HuH-7.5 (cell line): ENCODE data around the gene UBE3B.

Source experiments
- DNase-seq: peaks from one replicate; pipeline ENCODE4 v3.0.0; 2011; ENCODE audit warnings: low spot score

UBE3B gene

DNA sequence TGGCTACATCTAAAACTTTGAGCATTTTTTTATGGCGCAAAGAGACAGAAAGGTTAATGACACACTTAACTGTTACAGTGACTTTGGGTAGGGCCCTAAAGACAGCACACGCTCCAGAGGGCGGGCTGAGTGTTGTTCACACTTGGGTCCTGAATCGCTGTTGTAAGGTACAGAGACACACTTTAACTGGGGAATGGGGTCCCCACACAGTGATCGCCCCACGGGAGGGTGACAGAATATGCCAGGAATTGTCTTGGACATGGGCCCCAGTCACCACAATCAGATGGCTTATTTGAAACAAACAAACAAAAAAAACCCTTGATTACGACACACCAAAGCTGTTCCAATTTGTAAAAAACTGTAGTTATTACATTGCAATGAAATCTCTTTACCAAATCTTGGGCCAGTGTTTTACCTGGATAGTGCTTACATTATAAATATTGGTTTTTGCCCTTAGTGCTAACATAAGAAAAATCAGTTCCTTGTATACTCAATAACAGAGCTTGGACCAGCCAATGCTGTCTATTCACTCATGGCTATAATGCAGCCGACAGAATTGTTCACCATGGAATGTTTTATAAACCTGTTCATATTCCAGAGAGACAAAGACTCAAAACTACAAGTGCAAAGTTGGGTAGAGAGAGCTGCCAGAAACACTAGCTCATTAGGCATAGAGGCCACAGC lies 28.6 kb upstream of the UBE3B start:
- no peak for DNase-seq

DNA sequence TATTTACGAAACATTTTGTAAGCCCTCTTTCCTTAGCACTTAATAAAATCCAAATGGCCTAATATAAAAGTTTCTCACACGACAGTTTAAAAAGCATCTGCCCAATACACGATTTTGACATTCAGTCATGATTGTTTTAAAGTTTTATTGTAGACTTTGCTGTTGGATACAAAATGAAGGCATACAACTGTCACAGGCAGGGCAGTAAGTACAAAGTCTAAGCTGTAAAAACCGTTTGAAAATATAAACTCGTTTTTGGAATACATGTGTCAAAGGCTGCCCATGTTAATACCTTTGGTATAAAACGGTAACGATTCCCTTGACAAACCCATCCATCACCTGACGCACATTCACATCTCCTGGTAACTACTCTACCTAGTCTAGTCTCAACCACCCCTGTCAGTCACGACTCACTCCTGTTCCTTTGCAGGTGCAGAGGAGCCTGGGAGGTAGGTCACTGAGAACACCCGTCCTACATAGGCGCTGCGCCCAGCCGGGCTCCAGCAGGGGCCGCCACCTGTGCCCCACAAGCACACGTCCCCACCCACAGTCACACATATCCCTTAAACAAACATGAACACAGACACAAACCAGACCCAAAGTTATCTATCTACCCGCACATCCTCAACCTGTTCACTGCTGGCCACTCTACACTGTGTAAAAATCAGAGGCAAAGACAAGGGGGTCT lies 27.4 kb upstream of the UBE3B start:
- peak; percentile 33 for DNase-seq

DNA sequence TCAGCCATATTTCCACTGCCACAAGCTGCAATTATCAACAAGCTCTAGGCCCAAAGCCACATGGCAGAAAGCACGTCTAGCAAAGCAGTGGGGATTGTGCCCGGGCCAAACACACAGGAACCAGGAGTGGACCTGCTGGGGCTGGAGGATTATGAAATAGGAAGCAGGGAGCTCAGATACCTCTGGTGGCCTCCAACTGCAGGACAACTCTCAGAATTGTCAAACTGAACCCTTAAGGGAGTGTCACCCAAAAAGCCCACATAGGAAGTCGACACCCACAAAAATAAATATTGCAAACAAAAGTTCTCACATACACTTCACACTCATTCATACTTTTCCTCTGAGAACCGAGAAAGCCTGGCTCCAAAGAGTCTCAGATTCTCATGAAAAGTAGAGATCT lies 26.5 kb upstream of the UBE3B start:
- no peak for DNase-seq

DNA sequence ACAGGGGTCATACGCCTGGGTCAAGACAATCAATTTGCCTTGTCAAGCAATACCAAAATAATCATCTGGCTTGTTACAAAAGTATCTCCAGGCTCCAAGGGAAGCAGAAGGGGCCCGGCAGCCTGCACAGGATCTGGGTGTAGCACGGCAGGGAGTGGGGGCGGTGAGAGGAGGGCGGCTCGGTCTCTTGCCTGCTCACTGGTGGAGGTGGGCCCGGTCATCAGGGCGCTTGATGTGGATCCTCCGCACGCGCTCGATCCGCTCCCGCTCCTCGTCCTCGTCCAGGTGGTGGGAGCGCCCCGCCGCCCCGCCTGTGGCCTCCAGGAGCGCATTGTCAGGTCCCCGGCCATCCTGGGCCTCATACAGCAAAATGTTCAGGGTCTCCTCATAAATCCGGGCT lies 26.0 kb upstream of the UBE3B start:
- DNase-seq: no peak

DNA sequence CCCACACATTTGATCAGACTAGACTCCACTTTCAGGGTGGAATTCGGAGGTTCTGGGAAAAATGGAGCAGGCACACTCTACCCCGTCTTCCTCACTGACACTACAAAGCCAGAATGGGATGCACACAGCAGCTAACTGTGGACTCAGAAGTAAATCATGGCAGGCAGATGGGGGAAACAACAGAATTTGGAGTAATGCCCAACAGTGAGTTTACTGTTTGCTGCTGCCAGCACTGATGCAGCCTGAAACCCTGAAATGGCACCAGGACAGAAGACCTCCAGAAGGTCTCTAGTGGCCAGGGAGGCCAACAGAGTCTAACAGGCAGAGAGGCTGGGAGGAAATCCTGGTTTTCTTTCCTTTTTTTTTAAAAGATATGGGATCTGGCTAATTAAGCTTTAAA lies 24.9 kb upstream of the UBE3B start:
- no peak for DNase-seq

DNA sequence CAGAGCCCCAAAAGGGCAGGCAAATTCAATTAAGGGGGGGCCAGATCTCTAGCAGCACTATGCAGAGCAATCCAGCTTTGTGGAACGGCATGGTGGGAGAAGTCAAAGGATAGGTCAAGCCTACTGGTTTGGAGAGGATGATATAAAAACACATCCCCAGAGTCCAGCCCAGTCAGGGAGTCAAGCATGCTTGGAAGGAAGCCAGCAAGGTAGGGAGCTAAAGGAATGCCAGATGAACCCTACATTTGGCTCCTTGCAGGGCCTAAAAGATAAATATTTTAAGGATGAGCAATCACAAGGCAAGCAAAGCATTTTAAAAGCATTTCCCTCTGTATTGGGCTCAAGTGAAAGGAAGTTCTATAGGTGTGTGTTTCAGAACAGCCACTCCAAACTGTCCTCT lies 21.7 kb upstream of the UBE3B start:
- no peak for DNase-seq

DNA sequence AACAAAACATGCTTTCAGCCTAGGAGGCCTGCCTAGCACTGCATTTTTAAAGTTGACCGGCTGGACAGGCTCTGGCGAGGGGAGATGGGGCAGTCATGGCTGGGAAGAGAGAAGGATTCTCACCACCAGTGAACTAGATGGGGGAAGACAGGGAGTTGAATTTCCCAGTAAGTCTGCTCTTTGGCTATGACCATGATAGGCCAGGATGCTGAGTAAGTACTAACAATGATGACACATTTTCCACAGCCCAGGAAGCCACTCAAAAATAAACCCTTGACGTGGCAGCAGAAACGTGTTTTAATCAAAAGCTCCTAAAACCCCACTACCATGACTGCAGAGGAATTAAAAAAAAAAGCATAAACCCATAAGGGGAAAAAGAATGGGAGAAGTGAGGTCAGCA lies 19.3 kb upstream of the UBE3B start:
- DNase-seq: no peak

DNA sequence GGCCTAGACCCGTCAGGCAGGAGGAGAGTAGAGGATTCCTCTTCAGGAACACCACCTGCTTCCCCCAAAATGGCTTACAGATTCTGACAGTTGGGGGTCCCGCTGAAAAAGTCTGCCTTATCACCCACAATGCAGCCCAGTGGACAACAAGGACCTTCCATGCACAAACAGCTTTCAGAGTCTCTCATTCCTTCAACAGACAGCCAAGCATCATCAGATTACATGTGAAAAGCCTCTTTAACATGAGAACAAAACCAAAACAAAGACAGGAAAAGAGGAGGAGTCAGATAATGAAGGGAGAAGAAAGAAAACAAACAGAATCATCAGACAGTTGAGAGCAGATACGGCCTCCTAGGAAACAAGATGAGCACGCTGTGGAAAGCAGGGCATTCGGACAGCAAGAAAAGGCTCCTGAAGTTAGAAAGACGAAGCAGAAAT lies 18.6 kb upstream of the UBE3B start:
- DNase-seq: no peak

DNA sequence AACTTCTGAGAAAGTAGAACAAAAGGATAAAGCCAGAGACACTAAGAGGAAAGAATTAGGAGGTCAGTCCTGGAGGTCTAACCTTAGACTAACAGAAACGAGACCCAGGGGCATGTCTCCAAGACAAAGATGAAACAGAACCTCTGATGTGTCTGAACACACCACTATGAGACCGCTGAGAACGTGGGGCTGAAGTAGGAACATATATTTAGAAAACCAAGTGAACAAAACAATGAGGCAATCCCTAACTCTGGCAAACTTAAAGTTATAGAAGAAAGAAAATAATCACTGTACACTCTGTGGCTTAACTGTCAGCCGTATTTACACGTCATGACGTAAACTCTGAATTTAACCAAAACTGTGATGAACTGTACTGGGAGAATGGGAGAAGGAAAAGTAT lies 18.2 kb upstream of the UBE3B start:
- no peak for DNase-seq

DNA sequence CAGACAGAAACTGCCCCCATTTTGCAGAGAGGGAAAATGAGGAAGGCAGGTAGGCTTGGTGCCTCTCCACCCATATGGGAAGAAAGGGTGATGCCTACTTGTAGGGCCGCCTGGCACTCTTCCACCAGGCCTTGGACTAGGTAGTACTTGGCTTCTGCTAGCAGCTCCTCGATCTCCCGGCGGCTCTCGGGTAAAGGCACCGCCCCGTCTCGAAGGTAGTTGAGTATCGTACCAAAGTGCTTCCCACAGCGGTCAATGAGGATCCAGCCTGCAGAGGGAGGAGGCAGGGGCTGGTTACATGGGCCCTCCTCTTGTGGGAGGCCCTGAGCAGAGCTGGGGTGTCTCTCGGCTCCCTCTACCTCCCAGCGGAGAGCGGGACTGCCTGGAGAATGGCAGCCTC lies 16.9 kb upstream of the UBE3B start:
- no peak for DNase-seq

DNA sequence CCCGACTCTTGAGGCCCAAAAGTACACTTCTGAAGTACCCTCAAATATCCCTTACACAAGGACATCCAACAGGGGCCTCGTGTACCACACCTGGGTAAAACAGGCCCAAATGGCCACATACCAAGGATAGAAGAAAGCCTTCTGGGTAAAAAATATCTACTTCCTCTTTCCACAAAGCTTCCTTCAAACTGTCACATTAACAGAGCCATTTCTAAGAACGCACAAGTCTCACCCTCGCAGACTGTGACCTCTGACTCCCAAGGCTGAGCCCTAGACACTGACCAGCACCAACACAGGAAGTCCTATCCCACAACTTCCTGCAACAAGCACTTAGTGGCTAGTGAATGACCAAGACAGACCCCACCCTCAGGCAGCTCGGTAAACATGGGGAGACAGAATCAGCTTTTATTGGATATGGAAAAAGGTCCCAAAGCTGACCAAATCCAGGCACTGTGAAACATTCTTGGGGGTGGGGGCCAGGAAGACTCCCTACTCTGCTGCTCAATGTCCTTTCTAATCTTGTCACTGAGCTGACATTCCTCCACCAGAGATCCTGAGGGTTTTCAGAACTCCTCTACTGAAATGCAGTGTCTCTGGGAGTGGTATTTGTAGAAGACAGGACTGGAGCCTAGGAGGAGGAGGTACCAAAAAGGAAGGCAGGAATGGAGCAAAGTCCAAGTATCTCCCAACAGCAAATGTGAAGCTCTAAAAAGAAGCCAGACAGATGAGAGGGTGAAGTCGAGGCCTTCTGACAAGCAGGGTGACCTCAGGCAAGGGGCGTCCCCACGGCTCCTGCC lies 16.2 kb upstream of the UBE3B start:
- peak; percentile 23 for DNase-seq

DNA sequence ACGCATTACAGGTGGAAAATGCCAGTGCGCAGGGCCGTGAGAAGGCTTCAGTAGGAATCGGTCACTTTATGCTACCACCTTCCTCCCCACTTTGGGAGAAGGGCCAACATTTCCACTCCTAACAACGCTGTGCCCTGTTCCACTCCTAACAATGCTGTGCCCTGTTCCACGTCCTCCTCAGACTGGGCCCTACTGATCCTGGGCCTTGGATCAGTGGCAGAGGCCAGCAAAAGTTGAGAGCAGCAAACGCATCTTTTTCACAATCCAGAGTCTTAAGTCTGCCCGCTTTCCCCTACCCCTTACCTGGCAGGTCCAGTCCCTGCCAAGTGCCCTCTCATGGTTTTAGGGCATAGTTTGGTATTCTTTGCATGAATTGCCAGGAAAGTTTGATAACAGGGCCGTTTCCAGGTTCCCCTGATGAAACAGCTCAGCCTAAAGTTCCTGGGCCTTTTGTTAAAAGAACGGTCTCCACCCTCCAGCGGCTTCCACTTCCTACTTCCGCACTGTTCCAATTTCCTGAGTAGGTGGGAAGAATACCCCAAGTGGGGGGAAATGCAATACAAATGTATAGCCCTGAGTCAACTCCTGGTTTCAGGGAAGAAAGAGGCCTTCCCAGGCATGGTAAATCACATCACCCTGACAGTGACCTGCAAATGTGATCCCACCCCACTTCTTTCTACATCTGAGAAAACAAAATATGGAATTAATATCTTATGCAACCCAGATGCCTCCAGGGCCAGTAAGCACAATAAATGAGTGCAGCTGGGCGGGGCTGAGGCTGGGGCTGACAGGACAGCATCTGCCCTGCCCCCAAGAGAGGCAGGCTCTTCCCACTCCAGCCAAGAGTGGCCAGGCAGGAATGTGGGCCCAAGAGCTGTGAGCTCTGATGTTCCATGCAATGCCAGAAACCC lies 15.3 kb upstream of the UBE3B start:
- DNase-seq: peak; percentile 30

DNA sequence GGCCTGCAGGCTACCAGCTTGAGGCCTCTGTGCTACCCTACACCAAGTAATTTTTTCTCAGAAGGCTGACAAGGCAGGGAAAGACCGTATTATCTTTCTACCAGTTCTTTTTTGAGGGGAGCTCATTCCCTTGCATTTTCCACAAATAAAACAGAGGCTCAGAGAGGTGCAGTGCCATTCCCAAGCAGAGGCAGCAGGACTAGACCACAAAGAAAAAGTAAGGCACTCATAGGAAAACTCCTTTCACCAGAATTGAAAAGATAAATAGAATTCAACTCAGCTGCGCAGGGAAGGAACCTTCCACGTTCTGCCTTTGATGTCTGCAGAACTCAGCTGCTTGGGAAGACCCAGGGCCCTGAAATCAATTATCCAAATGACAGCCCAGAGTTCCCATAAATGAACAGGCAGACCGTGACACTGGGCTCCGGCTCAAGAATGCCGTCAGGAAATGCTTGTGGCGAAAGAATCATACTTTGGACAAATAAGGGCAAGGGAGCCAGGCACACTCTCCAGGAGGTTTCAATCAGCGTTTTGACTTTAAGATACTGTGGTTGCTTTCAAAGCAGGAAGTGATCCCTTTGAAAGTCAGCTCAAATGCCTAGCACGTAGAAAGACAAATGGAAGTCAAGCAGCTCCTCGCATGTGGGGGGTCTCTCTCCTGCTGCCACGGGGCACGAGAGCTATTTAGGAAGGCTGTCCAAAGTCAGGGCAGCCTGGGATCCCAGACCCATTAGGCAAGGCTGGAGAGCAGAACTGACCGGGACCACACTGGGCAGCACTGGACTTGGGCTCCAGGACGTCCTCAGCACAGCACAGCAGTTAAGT lies 14.4 kb upstream of the UBE3B start:
- DNase-seq: no peak

DNA sequence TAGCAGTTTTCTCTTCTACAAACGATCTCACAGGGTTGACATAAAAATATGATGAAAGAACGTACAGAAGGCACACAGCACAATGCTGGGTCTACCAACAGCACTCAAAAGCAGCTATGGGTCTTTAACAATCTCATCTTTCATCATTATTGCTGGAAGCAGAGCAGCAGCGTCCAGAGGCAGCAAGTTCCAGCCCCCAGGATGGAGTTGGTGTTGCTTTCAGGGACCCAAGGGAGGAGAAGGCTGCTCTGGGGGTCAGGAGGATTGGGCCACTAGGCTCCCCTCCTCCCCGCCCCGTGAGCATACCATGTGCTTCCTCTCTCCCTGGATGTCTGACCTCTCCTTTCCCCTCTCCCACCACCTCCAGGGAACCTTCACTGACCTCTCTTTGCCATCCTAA lies 13.7 kb upstream of the UBE3B start:
- DNase-seq: no peak

DNA sequence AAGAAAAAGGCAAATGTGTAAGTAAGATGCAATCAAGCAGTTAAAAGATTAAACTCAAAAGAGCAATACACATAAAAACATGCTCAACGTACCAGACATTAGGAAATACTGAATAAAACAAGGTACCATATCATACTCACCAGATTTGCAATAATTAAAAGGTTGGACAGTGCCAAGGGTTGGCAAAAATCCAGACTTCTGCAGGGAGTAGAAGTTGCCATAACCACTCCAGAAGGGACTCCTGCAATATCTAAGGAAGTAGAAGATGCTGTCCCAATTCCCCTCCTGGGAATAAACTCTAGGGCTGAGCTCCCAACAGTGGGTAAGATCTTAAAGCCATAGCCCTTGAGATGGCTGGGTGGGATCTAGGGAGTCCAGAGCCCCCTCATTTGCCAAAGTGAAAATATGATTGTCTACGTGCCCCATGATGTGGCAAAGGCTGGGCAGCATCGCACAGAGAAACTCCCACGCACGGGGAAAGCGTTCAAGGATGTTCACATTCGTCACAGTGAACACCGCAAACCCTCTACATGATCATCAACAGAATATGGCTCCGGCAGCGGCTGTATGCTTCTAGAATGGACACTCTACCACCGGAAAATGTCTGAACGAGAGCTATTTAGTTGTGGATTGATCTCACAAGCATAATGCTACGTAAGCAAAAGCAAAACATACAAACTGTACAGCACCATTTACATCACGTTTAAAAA lies 12.6 kb upstream of the UBE3B start:
- DNase-seq: no peak

DNA sequence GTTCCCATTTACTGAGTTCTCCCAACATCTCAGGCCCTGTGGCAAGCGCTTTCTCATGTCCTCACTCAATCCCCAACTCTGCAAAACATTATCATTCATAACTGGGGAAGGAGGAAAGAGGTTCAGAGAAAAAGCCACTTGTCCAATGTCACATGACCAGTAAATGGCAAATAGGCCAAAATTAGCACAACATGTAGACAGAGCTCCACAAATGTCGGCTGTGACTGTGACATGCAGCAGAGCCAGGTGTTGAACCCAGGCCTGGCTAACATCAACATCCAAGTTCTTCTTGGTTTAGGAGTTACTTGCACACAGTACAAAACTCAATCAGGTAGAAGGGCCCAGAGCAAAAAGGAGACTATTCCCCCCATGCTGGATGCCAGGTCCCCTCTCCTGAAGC lies 11.1 kb upstream of the UBE3B start:
- no peak for DNase-seq

DNA sequence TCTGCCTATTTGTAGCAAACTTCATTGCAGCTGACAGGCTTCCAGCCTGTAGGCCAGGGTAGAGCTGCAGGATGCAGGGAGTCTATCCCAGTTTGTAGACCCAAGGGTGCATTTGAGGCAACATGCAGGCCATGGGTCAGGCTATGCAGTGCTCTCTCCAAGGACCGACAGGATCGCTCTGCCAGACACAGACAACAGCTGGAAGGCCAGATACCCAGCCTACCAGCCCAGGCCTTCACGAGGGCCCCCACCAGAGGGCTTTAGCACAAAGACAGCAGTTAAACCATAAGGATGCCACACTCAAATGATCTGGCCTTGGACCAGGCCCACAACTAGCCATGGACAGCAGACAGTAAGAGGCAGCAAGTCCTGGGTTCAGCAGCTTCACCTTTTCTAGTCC lies 10.6 kb upstream of the UBE3B start:
- DNase-seq: no peak

DNA sequence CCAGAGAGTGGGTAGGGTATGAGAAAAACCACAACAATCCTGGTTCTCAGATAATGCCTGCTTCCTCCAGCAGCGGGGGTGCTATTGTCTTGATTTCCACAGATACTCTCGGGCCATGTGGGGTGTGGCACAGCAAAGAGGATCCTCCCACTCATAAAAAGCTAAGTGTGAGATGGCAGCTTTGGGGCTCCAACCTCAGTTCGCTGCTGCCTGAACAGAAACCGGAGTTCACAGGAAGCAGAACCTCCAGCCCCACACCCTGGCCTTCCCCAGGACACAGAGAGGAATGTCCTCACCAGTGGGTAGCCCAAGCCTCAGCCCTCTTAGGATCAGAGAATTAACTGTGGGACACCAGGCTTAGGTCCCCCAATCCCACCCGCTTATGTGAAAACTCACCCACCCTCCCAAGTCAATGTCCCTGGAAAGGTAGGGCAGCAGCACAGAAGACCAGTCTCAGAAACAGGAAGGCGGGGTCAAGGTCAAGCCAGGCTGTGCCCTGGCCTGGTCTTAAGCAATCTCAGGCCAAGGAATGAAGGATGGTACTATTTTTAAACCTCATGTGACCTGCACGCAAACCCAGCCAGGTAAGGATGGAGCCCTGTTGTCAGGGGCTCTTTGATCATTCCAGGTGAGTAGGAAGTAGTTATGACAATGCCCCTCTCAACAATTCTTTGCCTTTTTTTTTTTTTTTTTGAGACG lies 9.3 kb upstream of the UBE3B start:
- DNase-seq: no peak

DNA sequence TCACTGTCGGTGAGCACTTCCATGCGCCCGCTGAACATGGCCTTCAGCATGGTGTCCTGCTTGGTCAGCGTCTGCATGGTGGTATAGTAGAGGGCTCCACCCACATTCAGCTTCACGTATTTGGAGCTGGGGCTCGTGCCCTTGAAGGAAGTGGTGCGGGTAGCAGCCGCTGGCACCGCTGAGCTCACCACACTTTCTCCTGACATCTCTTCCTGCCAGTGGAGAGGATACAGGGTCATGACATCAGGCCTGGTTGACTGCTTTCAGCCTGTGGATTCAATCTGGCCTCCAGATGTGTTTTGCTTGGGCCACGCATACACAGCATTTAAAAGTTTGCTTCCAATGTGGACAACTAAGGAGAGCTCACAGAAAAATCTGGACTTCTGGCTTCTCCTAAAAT lies 7.9 kb upstream of the UBE3B start:
- no peak for DNase-seq

DNA sequence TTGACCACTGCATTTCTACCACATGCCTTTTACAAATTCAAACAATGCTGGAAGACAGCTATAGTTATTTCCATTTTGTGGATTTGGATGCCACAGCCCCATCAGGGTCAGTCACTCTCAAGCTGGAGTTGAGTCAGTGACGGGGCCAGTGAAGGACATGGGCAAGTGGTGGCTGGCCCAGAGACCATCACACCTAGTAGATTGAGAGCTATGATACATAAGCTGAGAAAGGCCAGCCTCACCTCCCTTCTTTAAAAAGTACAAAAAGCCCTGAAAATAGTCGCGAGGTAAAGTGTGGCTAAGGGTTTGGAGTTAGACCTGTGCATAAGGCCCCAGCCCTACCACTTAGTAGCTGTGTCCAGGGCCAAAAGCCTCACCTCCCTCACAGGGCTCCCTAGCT lies 4.4 kb upstream of the UBE3B start:
- no peak for DNase-seq
